ENCODE results near the gene CAPN9. TPM values are rescaled to one million over a fixed set of nuclear protein-coding genes. Genes with fewer than 3 reads are reported as not detected.

Gene CAPN9
- total RNA-seq, 6 experiments from 2014 or later: not detected

DNA sequence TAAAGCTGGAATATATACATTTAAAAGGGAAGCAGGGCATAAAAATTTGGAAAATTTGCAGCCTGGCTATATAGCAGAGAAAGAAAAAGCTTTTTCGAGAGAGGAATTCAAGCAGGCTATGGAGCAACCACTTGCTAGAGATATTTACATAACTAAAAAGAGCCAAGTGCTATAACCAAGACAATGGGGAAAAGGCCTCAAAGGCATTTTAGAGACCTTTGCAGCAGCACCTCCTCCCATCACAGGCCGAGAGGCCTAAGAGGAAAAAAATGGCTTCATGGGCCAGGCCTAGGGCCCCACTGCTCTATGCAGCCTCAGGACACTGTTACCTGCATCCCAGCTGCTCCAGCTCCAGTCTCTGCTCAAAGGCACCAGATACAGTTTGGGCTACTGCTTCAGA, 37.0 kb downstream of the CAPN9 start:
- Mint-ChIP-seq H3K4me1 (ENCODE audit: low read depth) (0 out of 2 replicates have a peak, but pooled peaks cover 6% of the 10 kb centered on the region), H3K27ac (no peak overlapping the region), H3K4me3 (no peak overlapping the region), H3K9me3 (no peaks in the 10 kb centered on the region), H3K27me3 (ENCODE audit: insufficient read depth) (peaks cover 24% of the 10 kb centered on the region; the same call in 1 of the 2 replicates), H3K36me3 (ENCODE audit: low read depth) (no peaks in the 10 kb centered on the region)
- TF ChIP-seq, protein P1, sequence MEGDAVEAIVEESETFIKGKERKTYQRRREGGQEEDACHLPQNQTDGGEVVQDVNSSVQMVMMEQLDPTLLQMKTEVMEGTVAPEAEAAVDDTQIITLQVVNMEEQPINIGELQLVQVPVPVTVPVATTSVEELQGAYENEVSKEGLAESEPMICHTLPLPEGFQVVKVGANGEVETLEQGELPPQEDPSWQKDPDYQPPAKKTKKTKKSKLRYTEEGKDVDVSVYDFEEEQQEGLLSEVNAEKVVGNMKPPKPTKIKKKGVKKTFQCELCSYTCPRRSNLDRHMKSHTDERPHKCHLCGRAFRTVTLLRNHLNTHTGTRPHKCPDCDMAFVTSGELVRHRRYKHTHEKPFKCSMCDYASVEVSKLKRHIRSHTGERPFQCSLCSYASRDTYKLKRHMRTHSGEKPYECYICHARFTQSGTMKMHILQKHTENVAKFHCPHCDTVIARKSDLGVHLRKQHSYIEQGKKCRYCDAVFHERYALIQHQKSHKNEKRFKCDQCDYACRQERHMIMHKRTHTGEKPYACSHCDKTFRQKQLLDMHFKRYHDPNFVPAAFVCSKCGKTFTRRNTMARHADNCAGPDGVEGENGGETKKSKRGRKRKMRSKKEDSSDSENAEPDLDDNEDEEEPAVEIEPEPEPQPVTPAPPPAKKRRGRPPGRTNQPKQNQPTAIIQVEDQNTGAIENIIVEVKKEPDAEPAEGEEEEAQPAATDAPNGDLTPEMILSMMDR (IDR thresholded peaks at IDR 0.05): no peak
- no peak for DNase-seq

DNA sequence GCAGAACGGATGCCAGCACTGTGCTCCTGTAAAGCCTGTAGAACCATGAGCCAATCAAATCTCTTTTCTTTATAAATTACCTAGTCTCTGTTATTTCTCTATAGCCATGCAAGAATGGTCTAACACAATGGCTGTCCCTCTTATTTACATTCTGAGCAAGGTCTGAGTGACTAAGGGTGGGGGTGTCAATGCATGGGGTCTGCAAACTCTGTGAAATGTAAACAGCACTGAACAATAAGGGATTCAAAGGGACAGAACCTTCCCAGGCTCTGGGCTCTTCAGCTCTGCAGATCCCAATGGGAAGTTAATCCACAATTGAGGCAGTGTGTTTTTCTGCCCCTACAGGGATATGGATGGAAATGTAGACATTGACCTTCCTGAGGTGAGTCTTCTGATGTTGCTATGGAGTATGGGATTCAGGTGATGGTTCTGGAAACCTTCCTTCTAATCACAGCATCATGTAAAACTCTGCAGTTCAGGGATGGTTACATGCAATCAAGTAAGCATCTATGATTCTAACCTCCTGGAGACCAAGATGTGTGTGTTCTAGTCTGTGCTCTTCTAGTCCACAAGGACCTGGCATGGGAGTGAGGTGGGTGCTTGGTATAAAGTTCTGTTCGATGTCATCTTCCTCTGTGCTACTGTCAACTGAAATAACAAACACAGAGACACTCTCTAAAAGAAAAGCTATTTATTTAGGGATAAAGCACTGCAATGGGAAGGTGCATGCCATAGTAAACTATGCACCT, 38.6 kb downstream of the CAPN9 start:
- no peak for DNase-seq

DNA sequence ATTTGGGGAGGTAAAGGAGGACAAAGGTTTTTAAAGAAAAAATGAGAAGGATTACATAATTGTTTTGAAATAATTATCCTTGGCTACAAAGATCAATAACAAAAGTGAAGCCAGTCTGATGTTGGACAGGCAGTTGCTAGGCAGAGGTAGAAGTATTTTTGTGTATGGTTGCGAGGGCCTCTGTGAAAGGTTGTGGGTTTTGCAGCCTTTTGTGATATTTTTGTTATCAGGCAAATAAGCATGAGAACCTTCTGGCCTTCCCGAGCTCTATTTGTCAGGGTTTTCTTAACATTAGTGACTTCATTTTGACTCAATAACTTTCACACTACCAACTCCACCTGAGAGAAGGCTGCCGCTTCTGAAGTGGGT, 39.2 kb downstream of the CAPN9 start:
- TF ChIP-seq, protein P1 (IDR thresholded peaks at IDR 0.05): no peak
- H3K4me1 Mint-ChIP-seq (ENCODE audit: low read depth): 0 out of 2 replicates have a peak, but pooled peaks cover 5% of the 10 kb centered on the region
- no peak overlapping the region for H3K4me3 Mint-ChIP-seq

More for the DNA sequence above, 38.6 kb downstream of the CAPN9 start:
- peaks cover 18% of the 10 kb centered on the region; the same call in 1 of the 2 replicates for H3K27me3 Mint-ChIP-seq (ENCODE audit: insufficient read depth)
- H3K36me3 Mint-ChIP-seq (ENCODE audit: low read depth): no peaks in the 10 kb centered on the region
- no peak overlapping the region for H3K27ac Mint-ChIP-seq
- no peak overlapping the region for H3K4me3 Mint-ChIP-seq
- H3K4me1 Mint-ChIP-seq (ENCODE audit: low read depth): 0 out of 2 replicates have a peak, but pooled peaks cover 6% of the 10 kb centered on the region
- TF ChIP-seq, protein P1 (IDR thresholded peaks at IDR 0.05): no peak
- H3K9me3 Mint-ChIP-seq: no peaks in the 10 kb centered on the region

DNA sequence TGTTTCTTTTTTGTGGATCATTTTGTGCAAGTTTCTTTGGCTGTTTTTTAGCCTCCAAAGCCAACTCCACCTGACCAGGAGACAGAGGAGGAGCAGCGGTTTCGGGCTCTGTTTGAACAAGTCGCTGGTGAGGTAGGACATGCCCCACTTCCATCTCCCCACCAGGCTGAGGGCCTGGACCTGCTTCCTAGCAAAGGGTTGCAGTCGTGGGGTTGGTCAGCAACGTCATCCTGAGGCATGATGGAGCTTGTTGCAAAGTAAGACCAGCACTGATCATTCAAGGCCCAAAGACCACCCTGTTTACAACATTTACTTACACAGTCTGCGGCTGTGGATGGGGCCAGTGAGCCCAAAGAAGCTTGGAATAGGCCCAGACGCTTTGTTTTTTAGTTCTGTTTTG, 40.3 kb downstream of the CAPN9 start:
- Mint-ChIP-seq H3K4me3 (no peak overlapping the region), H3K4me1 (ENCODE audit: low read depth) (no peaks in the 10 kb centered on the region), H3K27ac (no peak overlapping the region), H3K36me3 (ENCODE audit: low read depth) (no peaks in the 10 kb centered on the region), H3K27me3 (ENCODE audit: insufficient read depth) (peaks cover 18% of the 10 kb centered on the region; the same call in 1 of the 2 replicates), H3K9me3 (no peaks in the 10 kb centered on the region)
- DNase-seq: no peak
- TF ChIP-seq, protein P1 (IDR thresholded peaks at IDR 0.05): no peak

More for the DNA sequence above, 39.2 kb downstream of the CAPN9 start:
- H3K27ac Mint-ChIP-seq: no peak overlapping the region
- no peaks in the 10 kb centered on the region for H3K36me3 Mint-ChIP-seq (ENCODE audit: low read depth)
- peaks cover 18% of the 10 kb centered on the region; the same call in 1 of the 2 replicates for H3K27me3 Mint-ChIP-seq (ENCODE audit: insufficient read depth)
- no peaks in the 10 kb centered on the region for H3K9me3 Mint-ChIP-seq
- DNase-seq: no peak

DNA sequence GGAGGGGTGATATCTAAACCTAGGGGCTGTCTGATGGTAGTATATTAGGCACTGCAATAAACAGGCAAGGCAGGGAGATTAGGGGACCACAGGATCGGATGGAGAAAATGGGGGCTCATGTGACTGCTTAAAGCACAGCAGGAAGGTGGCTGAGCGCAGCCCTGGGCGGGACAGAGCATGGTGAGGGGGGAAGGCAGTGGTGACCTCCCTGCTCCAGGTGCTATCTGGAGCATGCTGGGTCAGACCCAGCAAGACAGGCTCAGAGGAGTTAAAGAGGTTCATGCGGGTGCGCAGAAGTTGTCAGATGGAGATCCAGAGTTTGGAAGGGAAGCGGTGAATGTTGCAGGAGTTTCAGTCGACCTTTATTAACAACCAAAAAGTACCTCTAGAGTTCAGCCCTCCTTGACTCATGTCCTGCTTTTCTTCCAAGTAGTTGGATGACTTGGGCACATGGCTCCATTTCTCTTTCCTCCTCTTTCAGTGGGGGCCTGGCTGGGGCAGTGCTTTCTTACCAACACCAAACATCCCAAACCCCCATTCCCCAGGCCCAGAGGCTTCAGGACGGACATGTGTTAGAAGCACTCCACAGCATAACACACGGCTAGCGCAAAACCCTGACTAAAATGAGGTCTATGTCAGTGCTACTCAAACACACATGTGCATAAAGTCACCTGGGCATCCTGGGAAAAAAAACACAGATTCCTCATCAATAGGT, 41.5 kb downstream of the CAPN9 start:
- H3K27me3 Mint-ChIP-seq (ENCODE audit: insufficient read depth): peaks cover 22% of the 10 kb centered on the region; the same call in 1 of the 2 replicates
- H3K36me3 Mint-ChIP-seq (ENCODE audit: low read depth): no peaks in the 10 kb centered on the region

More for the DNA sequence above, 41.5 kb downstream of the CAPN9 start:
- no peaks in the 10 kb centered on the region for H3K4me1 Mint-ChIP-seq (ENCODE audit: low read depth)
- H3K4me3 Mint-ChIP-seq: no peak overlapping the region
- no peak overlapping the region for H3K27ac Mint-ChIP-seq
- TF ChIP-seq, protein P1 (IDR thresholded peaks at IDR 0.05): no peak
- no peaks in the 10 kb centered on the region for H3K9me3 Mint-ChIP-seq
- DNase-seq: no peak

Data from HFFc6 (cell line).